Hepatocyte (in vitro differentiated cells): ENCODE measurements around the gene KCNK6. TPM values are rescaled to one million over a fixed set of nuclear protein-coding genes. Genes with fewer than 3 reads are reported as not detected.

ENCODE experiments used
- DNase-seq: peaks from one replicate; pipeline ENCODE4 v3.0.0-alpha.2; 2016; ENCODE audit warnings: low spot score
- H2AFZ ChIP-seq: fragments of 200-600 bp; sonication (generic); 2 replicates; pipeline ENCODE4 v1.6.0; 2016; ENCODE audit warnings: antibody characterized with exemption, mild to moderate bottlenecking
- H3K27ac ChIP-seq: fragments of 200-600 bp; sonication (generic); 2 replicates; pipeline ENCODE4 v1.5.1; 2016; ENCODE audit warnings: mild to moderate bottlenecking
- H3K27me3 ChIP-seq: fragments of 200-600 bp; sonication (generic); 2 replicates; pipeline ENCODE4 v1.6.1; 2016
- H3K36me3 ChIP-seq: fragments of 200-600 bp; sonication (generic); replicated peaks from 2 replicates; pipeline ENCODE4 v1.5.1; 2016; ENCODE audit warnings: low read depth; ENCODE audit not compliant: insufficient read depth
- H3K4me1 ChIP-seq: fragments of 200-600 bp; sonication (generic); 2 replicates; pipeline ENCODE4 v1.5.1; 2016; ENCODE audit warnings: mild to moderate bottlenecking, moderate library complexity; ENCODE audit not compliant: insufficient read depth
- H3K4me2 ChIP-seq: fragments of 200-600 bp; sonication (generic); 2 replicates; pipeline ENCODE4 v1.6.0; 2016
- H3K4me3 ChIP-seq: fragments of 200-600 bp; sonication (generic); 2 replicates; pipeline ENCODE4 v1.5.1; 2016; ENCODE audit warnings: mild to moderate bottlenecking
- H3K79me2 ChIP-seq: fragments of 200-600 bp; sonication (generic); 2 replicates; pipeline ENCODE4 v1.6.0; 2017; ENCODE audit warnings: mild to moderate bottlenecking
- H3K9me2 ChIP-seq: fragments of 200-600 bp; sonication (generic); replicated peaks from 2 replicates; pipeline ENCODE4 v1.6.0; 2017; ENCODE audit warnings: mild to moderate bottlenecking; ENCODE audit not compliant: insufficient read depth
- H3K9me3 ChIP-seq: fragments of 200-600 bp; sonication (generic); 2 replicates; pipeline ENCODE4 v1.5.1; 2016; ENCODE audit warnings: low read depth, mild to moderate bottlenecking
- H4K20me1 ChIP-seq: fragments of 200-600 bp; sonication (generic); 2 replicates; pipeline ENCODE4 v1.6.0; 2016; ENCODE audit warnings: mild to moderate bottlenecking; ENCODE audit not compliant: insufficient read depth, poor library complexity, severe bottlenecking
- CTCF ChIP-seq: fragments of 200-600 bp; sonication (generic); IDR thresholded peaks from 2 replicates; pipeline ENCODE4 v1.5.1; 2016; ENCODE audit warnings: antibody characterized with exemption, mild to moderate bottlenecking; ENCODE audit not compliant: poor library complexity
- EZH2 ChIP-seq: fragments of 200-600 bp; sonication (generic); IDR thresholded peaks from 2 replicates; pipeline ENCODE4 v1.6.1; 2016; ENCODE audit warnings: antibody characterized with exemption, mild to moderate bottlenecking, borderline replicate concordance
- EZH2phosphoT487 ChIP-seq: fragments of 200-600 bp; sonication (generic); IDR thresholded peaks from one replicate; pipeline ENCODE4 v1.6.1; 2018; ENCODE audit warnings: antibody characterized with exemption, mild to moderate bottlenecking, low read depth, moderate library complexity; ENCODE audit not compliant: unreplicated experiment, severe bottlenecking
- WGBS: methylation state at CpG from one replicate; pipeline ENCODE4 v1.1.6; 2016; ENCODE audit warnings: low lambda C conversion rate; ENCODE audit errors: missing lambda C conversion rate; 5-methylcytosine and 5-hydroxymethylcytosine counted together
- polyA plus RNA-seq: library from polyadenylated mRNA; unstranded; fragments of >200 nt; fragmentation: Nextera tagmentation; extraction: Ambion mirVana; gene quantifications from 2 replicates; pipeline ENCODE4 v1.2.1, GENCODE V29; 2016
- total RNA-seq: library from RNA; depleted of rRNA; stranded (reverse); fragments of >200 nt; gene quantifications from 2 replicates; pipeline ENCODE4 v1.2.3, GENCODE V29; 2014

Gene KCNK6
- total and polyA plus RNA-seq, 2 experiments from 2014 or later, result 9.0 to 16.0 TPM

GRCh38 chr19:38278751-38279150 lies 40.9 kb upstream of the KCNK6 start:
- Histone ChIP-seq H3K79me2 (peaks cover 96% of the 10 kb centered on the region), H3K4me1 (peaks cover 22% of the 10 kb centered on the region), H2AFZ (no peak overlapping the region), H3K27ac (peak overlapping the region; percentile 39), H3K4me2 (no peak overlapping the region), H3K36me3 (no peaks in the 10 kb centered on the region), H3K4me3 (no peak overlapping the region), H4K20me1 (peaks cover 59% of the 10 kb centered on the region), H3K27me3 (no peaks in the 10 kb centered on the region), H3K9me3 (no peaks in the 10 kb centered on the region), H3K9me2 (no peaks in the 10 kb centered on the region)
- 77% methylated on average over 2 of the region's 2 CpGs for WGBS
- TF ChIP-seq CTCF, result no peak
- no peak for TF ChIP-seq EZH2
- no peak for TF ChIP-seq EZH2phosphoT487
- DNase-seq, result no peak

GRCh38 chr19:38280030-38280921 lies 39.4 kb upstream of the KCNK6 start:
- Histone ChIP-seq H3K9me3 (no peaks in the 10 kb centered on the region), H3K36me3 (no peaks in the 10 kb centered on the region), H2AFZ (no peak overlapping the region), H3K9me2 (no peaks in the 10 kb centered on the region), H3K27ac (peak overlapping the region; percentile 9), H3K27me3 (no peaks in the 10 kb centered on the region), H3K4me1 (peaks cover 22% of the 10 kb centered on the region), H4K20me1 (peaks cover 59% of the 10 kb centered on the region), H3K79me2 (peaks cover 96% of the 10 kb centered on the region), H3K4me3 (no peak overlapping the region), H3K4me2 (no peak overlapping the region)
- TF ChIP-seq EZH2 (no peak), CTCF (no peak), EZH2phosphoT487 (no peak)
- no peak for DNase-seq
- 86% methylated on average over 17 of the region's 17 CpGs for WGBS

- Histone ChIP-seq H3K4me3 (no peak overlapping the region), H3K27ac (no peak overlapping the region), H4K20me1 (peaks cover 57% of the 10 kb centered on the region), H3K9me2 (no peaks in the 10 kb centered on the region), H3K36me3 (no peaks in the 10 kb centered on the region), H3K4me1 (peaks cover 19% of the 10 kb centered on the region), H3K27me3 (no peaks in the 10 kb centered on the region), H3K4me2 (no peak overlapping the region), H3K79me2 (peaks cover 89% of the 10 kb centered on the region), H2AFZ (no peak overlapping the region), H3K9me3 (no peaks in the 10 kb centered on the region)
- 76% methylated on average over 7 of the region's 7 CpGs for WGBS
- DNase-seq, result no peak
- TF ChIP-seq CTCF (no peak), EZH2 (no peak), EZH2phosphoT487 (no peak)
Observed at GRCh38 chr19:38281811-38282566, 37.7 kb upstream of the KCNK6 start.
